Upper lobe of left lung (tissue), 4 donors: ENCODE data around the gene SYCP3.

ENCODE experiments used
- CTCF ChIP-seq, 6 experiments: fragments of 450-650 bp in 4 of 6; fragments of 200-600 bp in 2 of 6; sonication (generic) in 2 of 6; IDR thresholded peaks; one replicate each; pipeline ENCODE4 v1.5.1; 2016 to 2019; ENCODE audit warnings: antibody characterized with exemption in 6 of 6
- POLR2AphosphoS5 ChIP-seq, 2 donors: sonication (generic); formaldehyde crosslinking; IDR thresholded peaks; one replicate each; pipeline ENCODE4 v1.5.1; 2017; ENCODE audit warnings: antibody characterized with exemption in 2 of 2

- TF ChIP-seq CTCF (IDR thresholded peaks at IDR 0.05) (no peak), POLR2AphosphoS5 (IDR thresholded peaks at IDR 0.05) (no peak)
These were observed 35.8 kb downstream of the SYCP3 start for GRCh38 chr12:101703487-101703886.
